HK-2 (cell line): ENCODE data around the gene KTN1.
A peak's percentile ranks its signal among the peaks of the same experiment; 100 is the strongest.

Experiments used
- DNase-seq: peaks from one replicate; pipeline ENCODE4 v3.0.0-alpha.2; 2018; ENCODE audit not compliant: unreplicated experiment

The KTN1 gene, protein sequence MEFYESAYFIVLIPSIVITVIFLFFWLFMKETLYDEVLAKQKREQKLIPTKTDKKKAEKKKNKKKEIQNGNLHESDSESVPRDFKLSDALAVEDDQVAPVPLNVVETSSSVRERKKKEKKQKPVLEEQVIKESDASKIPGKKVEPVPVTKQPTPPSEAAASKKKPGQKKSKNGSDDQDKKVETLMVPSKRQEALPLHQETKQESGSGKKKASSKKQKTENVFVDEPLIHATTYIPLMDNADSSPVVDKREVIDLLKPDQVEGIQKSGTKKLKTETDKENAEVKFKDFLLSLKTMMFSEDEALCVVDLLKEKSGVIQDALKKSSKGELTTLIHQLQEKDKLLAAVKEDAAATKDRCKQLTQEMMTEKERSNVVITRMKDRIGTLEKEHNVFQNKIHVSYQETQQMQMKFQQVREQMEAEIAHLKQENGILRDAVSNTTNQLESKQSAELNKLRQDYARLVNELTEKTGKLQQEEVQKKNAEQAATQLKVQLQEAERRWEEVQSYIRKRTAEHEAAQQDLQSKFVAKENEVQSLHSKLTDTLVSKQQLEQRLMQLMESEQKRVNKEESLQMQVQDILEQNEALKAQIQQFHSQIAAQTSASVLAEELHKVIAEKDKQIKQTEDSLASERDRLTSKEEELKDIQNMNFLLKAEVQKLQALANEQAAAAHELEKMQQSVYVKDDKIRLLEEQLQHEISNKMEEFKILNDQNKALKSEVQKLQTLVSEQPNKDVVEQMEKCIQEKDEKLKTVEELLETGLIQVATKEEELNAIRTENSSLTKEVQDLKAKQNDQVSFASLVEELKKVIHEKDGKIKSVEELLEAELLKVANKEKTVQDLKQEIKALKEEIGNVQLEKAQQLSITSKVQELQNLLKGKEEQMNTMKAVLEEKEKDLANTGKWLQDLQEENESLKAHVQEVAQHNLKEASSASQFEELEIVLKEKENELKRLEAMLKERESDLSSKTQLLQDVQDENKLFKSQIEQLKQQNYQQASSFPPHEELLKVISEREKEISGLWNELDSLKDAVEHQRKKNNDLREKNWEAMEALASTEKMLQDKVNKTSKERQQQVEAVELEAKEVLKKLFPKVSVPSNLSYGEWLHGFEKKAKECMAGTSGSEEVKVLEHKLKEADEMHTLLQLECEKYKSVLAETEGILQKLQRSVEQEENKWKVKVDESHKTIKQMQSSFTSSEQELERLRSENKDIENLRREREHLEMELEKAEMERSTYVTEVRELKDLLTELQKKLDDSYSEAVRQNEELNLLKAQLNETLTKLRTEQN (N-terminal part only)

DNA sequence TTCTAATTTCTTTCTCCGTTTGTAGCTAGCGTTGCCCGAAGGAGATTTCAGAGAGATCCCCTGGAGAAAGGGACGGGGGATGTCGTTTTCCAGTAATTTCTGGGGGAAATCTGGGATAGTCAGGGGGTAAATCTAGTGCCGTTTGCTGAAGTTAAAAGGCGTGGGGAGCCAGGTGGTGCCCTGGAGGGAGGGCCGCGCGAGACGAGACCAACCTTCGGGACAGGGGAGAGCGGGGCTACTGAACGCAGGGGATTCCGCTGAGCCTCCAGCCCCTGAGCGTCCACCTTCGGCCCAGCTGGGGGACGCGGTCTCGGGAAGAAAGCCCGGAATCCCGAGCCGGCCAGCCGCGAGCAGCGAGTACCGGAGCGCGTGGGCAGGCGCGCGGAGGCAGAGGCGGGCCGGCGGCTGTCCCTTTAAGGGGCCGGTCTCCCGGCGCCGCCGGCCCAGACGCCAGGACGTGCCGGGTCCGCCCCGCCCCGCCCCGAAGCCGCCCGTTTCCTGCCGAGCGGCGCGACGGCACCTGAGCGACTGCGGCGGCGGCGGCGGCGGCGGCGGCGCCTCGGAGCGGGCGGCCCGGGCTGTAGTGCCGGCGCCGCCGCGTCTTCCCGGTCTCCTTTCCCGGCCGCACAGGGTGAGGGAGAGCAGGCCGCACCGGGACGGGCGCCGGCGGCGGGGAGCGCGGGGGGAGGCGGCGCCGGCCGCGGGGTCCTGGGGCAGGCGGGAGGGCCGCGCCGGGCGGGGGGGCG lies at the start of gene KTN1:
KTN1 (plus strand) TSS at position 484 of the 746 bp plus-strand sequence. CDS start 31,842 bp downstream, outside the sequence.
- peak; percentile 80 for DNase-seq

DNA sequence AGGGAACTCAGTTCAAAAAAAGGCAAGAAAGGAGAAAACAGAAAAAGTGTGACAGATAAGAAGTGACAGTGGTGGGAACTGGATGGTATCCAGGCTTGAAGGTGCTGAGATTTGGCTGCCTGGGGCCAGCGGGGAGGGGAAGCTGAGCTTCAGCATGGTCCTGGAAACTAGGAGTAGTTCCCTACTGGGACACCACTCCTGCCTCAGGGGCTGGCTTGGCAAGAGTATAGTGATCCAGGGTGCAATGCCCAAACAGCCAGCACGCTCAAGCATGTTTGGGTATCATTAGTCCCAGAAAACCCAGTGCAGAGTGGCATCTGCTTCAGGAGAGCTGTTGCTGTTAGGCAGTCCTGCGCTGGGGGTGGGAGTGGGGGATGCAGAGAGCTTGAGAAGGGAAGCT lies 49.5 kb upstream of the KTN1 start:
- DNase-seq: no peak

DNA sequence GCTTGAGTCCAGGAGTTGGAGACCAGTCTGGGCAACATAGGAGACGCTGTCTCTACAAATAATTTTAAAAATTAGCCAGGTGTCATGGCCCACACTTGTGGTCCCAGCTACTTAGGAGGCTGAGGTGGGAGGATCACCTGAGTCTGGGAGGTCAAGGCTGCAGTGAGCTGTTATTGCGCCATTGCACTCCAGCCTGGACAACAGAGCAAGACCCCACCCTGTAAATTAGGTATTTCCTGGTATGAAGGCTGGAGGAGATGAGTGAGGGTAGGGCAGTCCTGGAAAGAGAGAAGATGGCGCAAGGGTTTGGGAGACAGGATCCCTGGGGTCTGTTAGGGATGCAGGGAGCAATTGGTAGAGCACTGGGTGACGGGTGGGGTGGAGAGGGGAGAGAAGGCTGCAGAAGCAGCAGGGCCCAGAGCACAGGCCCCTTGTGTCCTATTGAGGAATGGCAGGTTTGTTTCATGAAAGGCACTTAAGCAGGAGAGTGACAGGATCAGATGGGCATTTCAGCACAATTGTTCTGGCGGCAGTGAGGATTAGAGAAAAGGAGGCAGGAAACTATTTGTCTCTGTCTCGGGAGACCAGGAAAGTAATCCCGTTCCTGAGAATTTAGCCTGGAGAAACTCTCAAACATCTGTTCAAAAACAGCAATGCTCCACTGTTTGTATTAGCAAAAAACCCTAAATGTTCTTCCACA lies 47.2 kb upstream of the KTN1 start:
- DNase-seq: no peak

DNA sequence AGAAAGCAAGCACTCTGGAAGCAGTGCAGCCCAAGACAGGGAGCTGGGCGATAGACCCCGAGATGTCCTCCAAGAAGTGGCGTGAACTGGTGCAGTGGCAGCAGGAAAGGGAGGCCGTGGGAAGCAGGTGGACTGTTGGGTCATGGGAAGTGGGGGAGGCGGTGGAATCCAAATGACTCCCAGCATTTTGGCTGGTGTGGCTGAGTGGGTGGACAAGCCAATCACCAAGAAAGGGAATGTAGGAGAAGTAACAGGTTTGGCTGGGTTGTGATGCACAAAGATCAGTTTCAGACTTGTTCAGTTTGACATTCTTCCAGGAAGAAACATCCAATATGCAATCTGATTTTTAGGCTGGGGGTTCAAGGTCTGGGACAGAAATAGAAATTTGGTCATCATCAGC lies 46.0 kb upstream of the KTN1 start:
- DNase-seq: no peak

DNA sequence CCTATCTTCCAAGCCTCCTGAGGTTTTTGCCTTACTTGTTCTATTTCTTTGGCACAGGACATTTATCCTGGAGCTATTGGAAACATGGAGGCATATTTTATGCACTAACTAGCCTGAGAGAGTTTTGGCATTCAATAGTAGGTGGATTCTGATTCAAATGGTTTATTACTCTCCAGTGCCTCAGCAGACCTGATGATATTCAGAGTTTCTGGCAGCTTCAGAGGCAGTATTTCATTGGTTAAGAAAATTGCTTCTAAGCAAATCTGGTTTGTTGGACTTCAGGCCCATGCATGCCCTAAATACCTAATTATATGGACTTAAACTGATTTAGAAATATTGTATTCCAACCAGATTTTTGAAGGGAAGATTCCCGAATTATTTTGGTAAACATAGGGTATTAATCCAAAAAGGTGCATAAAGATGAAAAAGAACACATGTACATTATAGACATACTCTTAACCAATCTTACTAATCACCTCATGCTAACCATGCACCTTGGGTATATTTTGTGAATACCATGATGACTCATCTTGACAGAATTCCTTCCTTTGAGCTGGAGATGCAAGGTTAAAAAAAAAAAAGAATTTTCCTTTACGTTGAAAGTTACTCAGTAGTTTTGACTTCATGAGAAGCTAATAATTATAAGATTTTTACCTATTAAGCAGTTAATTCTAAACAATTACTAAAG lies 44.3 kb upstream of the KTN1 start:
- DNase-seq: no peak

DNA sequence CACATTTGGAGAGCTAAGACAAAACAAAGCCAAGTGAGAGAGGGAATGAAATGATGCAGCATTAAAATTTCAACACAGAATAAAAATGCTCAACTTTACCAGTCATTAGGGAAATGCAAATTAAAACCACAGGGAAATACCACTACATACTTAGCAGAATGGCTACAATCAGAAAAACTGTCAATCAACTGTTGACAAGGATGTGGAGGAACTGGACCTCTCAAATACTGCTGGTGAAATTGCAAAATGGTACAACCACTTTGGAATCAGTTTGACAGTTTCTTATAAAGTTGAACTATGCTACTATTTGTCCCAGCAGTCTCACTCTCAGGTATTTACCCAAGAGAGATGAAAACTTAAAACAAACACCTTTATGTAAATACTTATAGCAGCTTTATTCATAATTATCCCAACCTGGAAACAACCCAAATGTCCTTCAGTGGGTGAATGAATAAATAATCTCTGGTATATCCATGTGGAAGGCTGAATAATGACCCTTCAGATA lies 43.8 kb upstream of the KTN1 start:
- DNase-seq: no peak

DNA sequence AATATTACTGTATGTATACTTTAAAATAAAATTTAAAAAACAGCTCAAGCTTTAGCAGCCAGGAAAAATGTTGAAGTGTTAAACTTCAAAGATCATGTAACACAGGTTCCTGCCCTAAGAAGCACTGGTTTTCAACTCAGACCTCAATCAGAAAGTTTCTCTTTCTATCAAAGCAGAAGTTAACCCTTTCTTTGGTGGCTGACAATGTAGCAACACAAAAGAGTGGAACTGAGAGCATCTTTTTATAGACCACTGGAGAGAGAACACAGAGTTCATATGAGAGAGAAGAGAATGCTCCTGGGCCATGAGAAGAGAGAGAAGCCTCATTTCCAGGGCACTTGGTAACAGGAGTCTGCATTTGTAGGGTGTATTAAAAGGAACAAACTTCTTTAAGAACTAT lies 42.2 kb upstream of the KTN1 start:
- no peak for DNase-seq

DNA sequence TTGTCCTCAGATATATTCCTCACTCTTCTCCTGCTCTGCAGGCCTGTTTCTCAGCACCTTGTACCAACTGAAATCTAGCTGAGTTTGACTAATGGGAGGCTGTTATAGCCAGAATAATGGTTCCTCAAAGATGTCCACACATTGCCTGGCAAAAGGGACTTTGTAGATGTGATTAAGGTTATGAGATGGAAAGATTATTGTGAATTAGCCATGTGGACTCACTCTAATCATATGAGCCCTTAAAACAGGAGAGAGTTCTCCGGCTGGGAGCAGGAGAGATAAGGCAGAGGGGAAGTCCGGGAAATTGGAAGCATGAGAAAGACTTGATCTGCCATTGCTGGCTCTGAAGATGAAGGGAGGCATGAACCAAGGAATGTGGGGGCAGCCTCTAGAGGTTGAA lies 40.0 kb upstream of the KTN1 start:
- no peak for DNase-seq

DNA sequence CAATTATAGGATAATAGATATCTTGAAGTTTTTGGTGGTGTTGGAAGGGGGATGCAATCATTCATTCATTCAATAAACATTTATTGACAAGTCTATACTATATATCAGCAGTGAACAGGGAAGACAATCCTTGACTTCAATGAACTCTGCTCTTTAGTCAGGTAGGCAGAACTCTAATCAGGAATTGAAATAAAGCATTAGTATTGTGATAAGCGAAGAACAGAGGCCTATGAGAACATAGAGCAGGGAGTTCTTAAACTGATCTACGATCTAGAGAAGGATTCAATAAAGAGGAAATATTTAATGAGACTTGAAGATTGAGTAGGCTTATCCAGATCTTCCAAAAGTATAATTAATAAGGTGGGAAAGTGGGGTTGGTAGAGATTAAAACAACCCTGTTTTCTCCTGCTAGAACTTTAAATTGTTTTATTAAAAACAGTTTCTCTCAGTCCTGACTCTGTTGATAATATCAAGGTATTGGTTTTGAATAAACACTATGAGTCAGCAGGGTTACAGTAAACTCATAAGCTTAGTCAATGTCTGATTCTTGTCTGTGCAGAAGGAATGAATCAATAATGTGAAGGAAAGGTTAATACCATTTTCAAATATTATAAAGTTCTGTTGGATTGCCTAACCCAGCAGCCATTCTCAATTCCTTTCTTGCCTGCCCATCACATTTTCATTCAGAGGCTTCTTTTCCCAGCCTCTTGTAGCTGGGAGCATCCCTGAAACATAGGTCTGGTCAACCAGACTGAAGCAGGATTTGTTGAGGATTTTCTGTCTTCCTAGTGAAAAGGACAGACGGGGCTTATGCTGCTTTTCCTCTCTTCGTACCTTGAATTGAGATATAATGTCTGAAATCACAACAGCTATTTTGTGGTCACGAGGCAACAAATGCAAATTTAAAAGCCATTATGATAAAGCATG lies 38.9 kb upstream of the KTN1 start:
- no peak for DNase-seq

DNA sequence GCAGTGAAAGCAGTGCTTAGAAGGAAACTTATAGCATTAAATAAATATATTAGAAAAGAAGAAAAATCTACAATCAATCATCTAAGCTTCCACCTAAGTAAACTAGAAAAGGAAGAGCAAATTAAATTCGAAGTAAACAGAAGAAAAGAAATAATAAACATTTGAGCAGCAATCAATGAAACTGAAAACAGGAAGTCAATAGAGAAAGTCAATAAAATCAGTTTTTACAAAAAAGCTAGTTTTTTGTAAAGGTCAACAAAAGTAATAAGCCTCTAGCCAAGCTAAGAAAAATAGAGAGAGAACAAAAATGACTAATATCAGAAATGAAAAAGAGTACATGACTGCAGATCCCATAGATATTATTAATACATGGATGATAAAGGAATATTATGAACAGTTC lies 34.2 kb upstream of the KTN1 start:
- DNase-seq: no peak

DNA sequence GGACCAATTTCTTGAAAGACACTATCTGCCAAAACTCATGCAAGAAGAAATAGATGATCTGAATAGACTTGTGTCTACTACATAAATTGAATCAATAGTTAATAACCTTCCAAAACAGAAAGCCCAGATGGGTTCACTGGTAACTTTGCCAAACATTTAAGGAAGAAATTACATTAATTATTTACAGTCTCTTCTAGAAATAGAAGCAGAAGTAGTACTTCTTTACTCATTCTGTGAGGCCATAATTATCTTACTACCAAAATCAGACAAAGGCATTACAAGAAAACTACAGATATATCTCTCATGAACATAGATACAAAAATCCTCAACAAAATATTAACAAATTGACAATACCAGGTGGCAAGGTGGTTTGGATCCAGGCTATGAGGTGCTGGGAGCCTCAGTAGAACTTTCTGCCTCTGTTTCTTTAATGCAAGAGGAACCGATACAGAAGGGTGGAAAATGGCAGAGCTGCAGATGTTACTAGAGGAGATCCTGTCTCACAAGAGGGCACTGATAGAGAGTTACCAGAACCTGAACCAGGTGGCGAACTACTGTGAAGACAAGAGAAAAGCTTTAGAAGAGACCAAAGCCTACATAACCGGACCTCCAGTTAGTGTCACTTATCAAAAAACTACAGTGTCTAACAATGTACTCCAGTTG lies 33.7 kb upstream of the KTN1 start:
- no peak for DNase-seq

DNA sequence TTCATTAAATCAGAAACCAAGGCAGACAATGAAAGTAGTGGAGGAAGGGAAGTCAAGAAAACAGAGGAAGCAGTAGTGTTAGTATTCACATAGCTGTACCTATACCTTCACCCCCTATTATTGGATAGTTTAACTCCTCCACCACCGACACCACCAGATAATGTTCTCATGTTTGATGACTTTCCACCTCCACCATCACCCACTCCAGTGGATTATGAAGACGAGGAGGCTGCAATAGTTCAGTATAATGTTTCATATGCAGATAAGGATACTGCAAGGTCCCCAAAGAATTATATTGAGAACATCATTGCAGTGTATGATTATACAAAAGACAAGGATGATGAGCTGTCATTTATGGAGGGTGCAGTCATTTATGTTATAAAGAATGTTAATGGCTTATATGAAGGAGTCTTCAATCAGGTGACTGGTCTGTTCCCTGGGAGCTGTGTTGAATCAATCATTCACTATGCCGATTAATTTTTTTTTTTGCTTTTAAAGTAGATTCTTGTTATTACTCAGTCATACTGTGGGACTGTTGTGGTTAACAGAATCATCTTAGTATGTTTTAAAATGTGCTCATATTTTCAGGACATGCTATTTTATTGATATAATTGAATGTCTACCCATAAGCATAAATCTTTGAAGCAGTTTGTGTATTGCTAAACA lies 32.2 kb upstream of the KTN1 start:
- DNase-seq: no peak

DNA sequence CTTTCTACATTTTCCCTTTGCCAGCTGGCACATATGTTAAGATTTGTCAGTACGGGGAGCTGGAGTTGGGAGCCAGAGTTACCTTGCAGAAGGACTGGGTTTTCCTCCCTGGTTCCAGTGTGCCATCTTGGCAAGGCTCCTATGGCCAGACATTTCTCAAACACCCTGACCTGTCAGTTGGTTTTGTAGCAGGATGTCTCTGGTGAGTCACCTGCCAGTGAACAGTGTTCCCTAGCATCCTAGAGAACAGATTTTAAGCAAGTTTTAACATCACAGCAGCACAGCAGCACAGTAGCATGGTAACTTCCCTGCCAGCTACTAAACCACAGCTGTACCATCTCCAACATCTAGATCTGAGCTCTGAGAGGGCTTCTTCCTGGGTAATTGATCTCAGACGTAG lies 26.2 kb upstream of the KTN1 start:
- no peak for DNase-seq

DNA sequence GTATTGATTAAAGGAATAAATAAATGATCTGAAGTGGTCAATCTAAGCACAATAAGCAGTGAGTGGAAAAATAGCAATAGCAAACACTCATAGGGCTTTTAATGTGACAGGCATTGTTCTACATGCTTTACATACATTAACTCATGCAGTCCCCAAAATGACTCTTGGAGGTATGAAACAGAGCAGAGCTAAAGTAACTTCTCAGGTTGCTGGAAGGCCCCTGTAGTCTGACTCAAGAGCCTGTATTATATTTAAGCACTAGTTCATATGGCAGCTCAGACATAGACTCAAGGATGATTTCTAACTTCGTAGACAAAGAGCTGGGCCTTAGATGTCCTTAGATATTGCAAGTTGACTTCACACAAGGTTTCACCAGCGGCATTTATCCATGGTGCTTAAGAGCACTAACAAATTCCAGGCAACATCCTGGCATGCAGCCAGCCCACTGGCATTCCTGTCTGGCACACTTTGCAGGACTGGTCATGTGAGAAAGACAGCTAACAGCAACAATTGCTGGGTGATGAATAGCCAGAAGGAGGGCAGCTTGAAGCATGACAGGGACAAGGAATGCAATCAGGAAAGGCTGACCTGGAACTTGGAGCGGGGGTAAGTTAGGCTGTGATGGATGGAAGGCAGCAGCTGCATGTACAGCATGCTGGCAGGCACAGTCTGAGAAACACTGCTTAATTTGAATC lies 22.9 kb upstream of the KTN1 start:
- DNase-seq: peak; percentile 94

DNA sequence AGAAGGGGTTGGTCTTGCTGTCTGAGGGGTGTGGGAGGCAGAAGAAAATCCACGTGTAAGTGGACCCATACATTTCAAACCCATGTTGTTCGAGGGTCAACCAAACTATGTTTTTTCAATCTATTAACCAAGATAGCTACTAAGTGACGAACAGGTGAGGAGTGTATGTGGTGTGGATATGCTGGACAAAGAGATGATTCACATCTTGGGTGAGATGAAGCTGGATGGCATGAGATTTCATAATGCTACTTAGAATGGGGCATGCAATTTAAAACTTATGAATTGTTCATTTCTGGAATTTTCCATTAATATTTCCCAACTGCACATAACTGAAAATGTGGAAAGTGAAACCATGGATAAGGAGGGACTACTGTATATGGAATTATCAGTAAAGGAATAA lies 17.9 kb upstream of the KTN1 start:
- DNase-seq: no peak

DNA sequence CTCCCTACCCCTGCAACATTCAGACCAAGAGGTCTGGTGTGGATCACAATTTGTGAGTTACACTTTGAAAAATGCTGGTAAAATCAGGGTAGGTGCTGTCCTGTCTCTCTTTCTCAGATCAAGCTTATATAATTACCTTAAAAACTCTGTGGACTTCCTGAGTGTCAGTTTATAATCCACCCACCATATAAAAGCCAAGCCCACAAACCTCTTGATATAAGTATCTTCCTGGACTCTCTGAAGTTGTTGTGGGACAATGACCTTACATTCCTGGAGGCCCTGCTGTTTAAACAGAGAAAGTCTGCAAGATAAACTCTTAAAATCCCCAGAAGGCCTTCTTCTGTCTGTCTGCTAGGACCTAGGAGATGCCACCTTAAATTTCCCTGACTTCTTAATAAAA lies 11.4 kb upstream of the KTN1 start:
- no peak for DNase-seq
